Keratinocyte (primary cell): Measurements from ENCODE around the gene TRAF5. TPM values are rescaled to one million over a fixed set of nuclear protein-coding genes. Genes with fewer than 3 reads are reported as not detected.

Experiments used
- DNase-seq: peaks from one replicate; pipeline ENCODE4 v3.0.0-alpha.2; 2011; ENCODE audit warnings: low read depth, missing footprints, low spot score
- FAIRE-seq: peaks from 2 replicates; lab custom pipeline; 2011; peaks lifted over from hg19 to GRCh38; lab: Jason Lieb, UNC
- H2AFZ ChIP-seq: 2 replicates; pipeline ENCODE4 v1.6.0; 2012; ENCODE audit warnings: low read length, control low read depth, inconsistent platforms; ENCODE audit not compliant: control insufficient read depth
- H3K27ac ChIP-seq: 2 replicates; pipeline ENCODE4 v1.5.1; 2011; ENCODE audit warnings: low read length; ENCODE audit not compliant: control insufficient read depth, insufficient read depth
- H3K27me3 ChIP-seq: 3 replicates; pipeline ENCODE4 v1.6.0; 2011; ENCODE audit warnings: low read length; ENCODE audit not compliant: control insufficient read depth, insufficient read depth; ENCODE audit errors: extremely low read depth
- H3K36me3 ChIP-seq, 2 experiments: 2 replicates in 1 of 2; 3 replicates in 1 of 2; pipeline ENCODE4 v1.5.1; 2011; ENCODE audit warnings: low read length in 2 of 2, mild to moderate bottlenecking in 1 of 2; ENCODE audit not compliant: control insufficient read depth in 2 of 2, insufficient read depth in 2 of 2; ENCODE audit errors: extremely low read depth in 1 of 2
- H3K4me1 ChIP-seq: 3 replicates; pipeline ENCODE4 v1.5.1; 2011; ENCODE audit warnings: low read length; ENCODE audit not compliant: control insufficient read depth, insufficient read depth; ENCODE audit errors: extremely low read depth
- H3K4me2 ChIP-seq: 3 replicates; pipeline ENCODE4 v1.6.0; 2011; ENCODE audit warnings: low read depth, low read length; ENCODE audit not compliant: control insufficient read depth, insufficient read depth; ENCODE audit errors: extremely low read depth
- H3K4me3 ChIP-seq, 3 experiments: fragments of 200-600 bp in 1 of 3; sonication (generic) in 1 of 3; 2 replicates in 2 of 3; 3 replicates in 1 of 3; pipeline ENCODE4 v1.5.1; 2011 to 2016; ENCODE audit warnings: low read length in 3 of 3, mild to moderate bottlenecking in 3 of 3, control low read depth in 2 of 3, inconsistent platforms in 1 of 3, low read depth in 1 of 3, mixed read lengths in 1 of 3, mixed run types in 1 of 3, moderate library complexity in 1 of 3; ENCODE audit not compliant: control insufficient read depth in 2 of 3, insufficient read depth in 2 of 3; ENCODE audit errors: extremely low read depth in 1 of 3
- H3K79me2 ChIP-seq: 2 replicates; pipeline ENCODE4 v1.6.0; 2012; ENCODE audit warnings: low read length; ENCODE audit not compliant: control insufficient read depth, insufficient read depth
- H3K9ac ChIP-seq: 3 replicates; pipeline ENCODE4 v1.6.0; 2011; ENCODE audit warnings: low read length; ENCODE audit not compliant: control insufficient read depth, insufficient read depth; ENCODE audit errors: extremely low read depth
- H3K9me1 ChIP-seq: 3 replicates; pipeline ENCODE4 v1.6.0; 2011; ENCODE audit warnings: low read length; ENCODE audit not compliant: control insufficient read depth, insufficient read depth; ENCODE audit errors: extremely low read depth
- H3K9me3 ChIP-seq: 2 replicates; pipeline ENCODE4 v1.5.1; 2012; ENCODE audit warnings: low read depth, low read length; ENCODE audit not compliant: control insufficient read depth
- H4K20me1 ChIP-seq: 3 replicates; pipeline ENCODE4 v1.6.0; 2011; ENCODE audit warnings: low read length; ENCODE audit not compliant: control insufficient read depth, insufficient read depth; ENCODE audit errors: extremely low read depth
- EZH2 ChIP-seq: IDR thresholded peaks from one replicate; pipeline ENCODE4 v1.6.1; 2012; ENCODE audit warnings: inconsistent platforms, mild to moderate bottlenecking, low read length, moderate library complexity
- dilution Hi-C: fragments of 300-500 bp; cut with MboI; formaldehyde crosslinking; loops from one replicate; pipeline ENCODE4 v1.7.0; 2020; ENCODE audit warnings: low sequenced_read_pairs; ENCODE audit not compliant: extremely low pct_ligation_motif_present
- polyA plus RNA-seq, 5 experiments: library from polyadenylated mRNA; depleted of rRNA in 3 of 5; stranded (reverse) in 3 of 5; stranded (forward) in 1 of 5; unstranded in 1 of 5; fragments of >200 nt; gene quantifications; 1 replicate in 1 of 5; 2 replicates in 3 of 5; 3 replicates in 1 of 5; pipeline versions ENCODE4 v1.2.1 to v1.2.3, GENCODE V29; 2011 to 2012; ENCODE audit warnings: missing spikeins in 2 of 5, low read depth in 1 of 5, low replicate concordance in 1 of 5
- TF ChIP-seq, protein P1 (sequence below), 3 experiments: IDR thresholded peaks in 1 of 3; conservative IDR thresholded peaks in 1 of 3; optimal IDR thresholded peaks in 1 of 3; 2 replicates in 2 of 3; 3 replicates in 1 of 3; pipeline versions ENCODE3 to v1.5.1; 2011; ENCODE audit warnings: low read length in 3 of 3, mild to moderate bottlenecking in 3 of 3, moderate library complexity in 2 of 3, control low read depth in 1 of 3, inconsistent platforms in 1 of 3; ENCODE audit not compliant: insufficient read depth in 2 of 3; ENCODE audit errors: extremely low read depth in 1 of 3

TRAF5 gene
- polyA plus RNA-seq, 1 donor (not counting 4 experiments of a cell fraction or from before 2014, with no cell fraction given) = 2.1 TPM

DNA sequence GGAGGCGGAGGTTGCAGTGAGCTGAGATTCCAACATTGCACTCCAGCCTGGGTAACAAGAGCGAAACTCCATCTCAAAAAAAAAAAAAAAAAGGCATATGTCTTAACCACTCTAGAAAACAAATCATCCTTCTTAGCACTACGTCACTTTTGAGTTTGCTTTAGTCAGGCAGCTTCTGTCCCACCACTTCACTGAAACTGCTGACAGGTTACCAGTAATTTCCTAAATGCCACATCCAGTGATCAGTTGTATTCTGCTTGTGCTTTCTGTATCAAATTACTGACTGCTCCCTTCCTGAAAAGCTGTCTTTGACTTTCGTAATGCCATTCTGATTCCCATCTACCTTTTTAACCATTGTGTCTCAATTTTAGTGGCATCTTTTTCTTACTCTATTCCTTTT lies 45.7 kb upstream of the TRAF5 start:
- Histone ChIP-seq H3K4me1 (no peaks in the 10 kb centered on the region), H3K9me3 (no peaks in the 10 kb centered on the region), H3K9ac (no peak overlapping the region), H3K27ac (no peak overlapping the region), H3K4me3 (no peak overlapping the region), H3K9me1 (no peaks in the 10 kb centered on the region), H2AFZ (no peak overlapping the region), H3K36me3 (peaks cover 13 to 15% of the 10 kb centered on the region in 2 experiments), H3K27me3 (no peaks in the 10 kb centered on the region), H3K79me2 (no peaks in the 10 kb centered on the region), H4K20me1 (no peaks in the 10 kb centered on the region), H3K4me2 (no peak overlapping the region)
- dilution Hi-C loops = no loop called here
- DNase-seq (no peak), FAIRE-seq (no peak)
- TF ChIP-seq EZH2 = no peak
- TF ChIP-seq, protein P1, sequence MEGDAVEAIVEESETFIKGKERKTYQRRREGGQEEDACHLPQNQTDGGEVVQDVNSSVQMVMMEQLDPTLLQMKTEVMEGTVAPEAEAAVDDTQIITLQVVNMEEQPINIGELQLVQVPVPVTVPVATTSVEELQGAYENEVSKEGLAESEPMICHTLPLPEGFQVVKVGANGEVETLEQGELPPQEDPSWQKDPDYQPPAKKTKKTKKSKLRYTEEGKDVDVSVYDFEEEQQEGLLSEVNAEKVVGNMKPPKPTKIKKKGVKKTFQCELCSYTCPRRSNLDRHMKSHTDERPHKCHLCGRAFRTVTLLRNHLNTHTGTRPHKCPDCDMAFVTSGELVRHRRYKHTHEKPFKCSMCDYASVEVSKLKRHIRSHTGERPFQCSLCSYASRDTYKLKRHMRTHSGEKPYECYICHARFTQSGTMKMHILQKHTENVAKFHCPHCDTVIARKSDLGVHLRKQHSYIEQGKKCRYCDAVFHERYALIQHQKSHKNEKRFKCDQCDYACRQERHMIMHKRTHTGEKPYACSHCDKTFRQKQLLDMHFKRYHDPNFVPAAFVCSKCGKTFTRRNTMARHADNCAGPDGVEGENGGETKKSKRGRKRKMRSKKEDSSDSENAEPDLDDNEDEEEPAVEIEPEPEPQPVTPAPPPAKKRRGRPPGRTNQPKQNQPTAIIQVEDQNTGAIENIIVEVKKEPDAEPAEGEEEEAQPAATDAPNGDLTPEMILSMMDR (optimal IDR thresholded peaks at IDR 0.05 in 1 of 3, IDR thresholded peaks at IDR 0.05 in 1 of 3, conservative IDR thresholded peaks at IDR 0.05 in 1 of 3; ENCODE audit: extremely low read depth in 1 of 3, insufficient read depth in 2 of 3, low read length in 3 of 3) = no peak

DNA sequence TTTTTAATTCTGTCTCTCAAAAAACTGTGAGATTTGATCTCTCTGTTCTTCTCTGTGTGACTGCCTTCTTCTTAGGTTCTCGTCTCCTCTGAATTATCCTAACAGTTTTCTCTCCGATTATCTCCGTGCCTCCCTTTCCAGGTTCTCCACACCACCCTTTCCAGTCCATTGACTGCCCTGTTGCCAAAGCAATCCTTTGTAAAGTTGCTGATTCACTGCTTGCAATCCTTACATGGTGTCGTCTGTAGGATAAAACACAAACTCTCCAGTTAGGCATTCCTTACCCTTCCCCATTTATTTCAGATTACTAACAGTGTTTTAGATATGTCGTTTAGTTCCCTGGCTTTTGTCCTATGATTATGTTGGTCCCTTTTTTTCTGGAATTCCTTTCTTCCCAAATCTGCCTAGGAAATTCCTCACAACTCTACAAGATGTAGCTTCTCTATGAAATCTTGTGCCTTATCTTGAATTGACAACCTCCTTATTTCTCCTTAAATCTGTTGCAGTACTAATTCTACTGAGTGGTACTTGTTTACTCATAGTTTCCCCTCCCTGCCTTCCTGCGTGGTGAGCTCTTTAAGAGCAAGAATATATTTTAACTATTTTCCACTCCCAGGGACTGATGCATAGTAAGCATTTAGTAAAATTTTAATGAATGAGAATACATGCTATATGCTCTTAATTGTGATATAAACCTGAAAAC lies 45.2 kb upstream of the TRAF5 start:
- no peak for FAIRE-seq
- H3K36me3 ChIP-seq = peaks cover 12 to 15% of the 10 kb centered on the region in 2 experiments

More for the DNA sequence above, 45.2 kb upstream of the TRAF5 start:
- no peak overlapping the region for H3K4me3 ChIP-seq
- no peak for DNase-seq
- H3K27ac ChIP-seq = no peak overlapping the region
- H4K20me1 ChIP-seq = no peaks in the 10 kb centered on the region
- no peaks in the 10 kb centered on the region for H3K9me3 ChIP-seq
- H3K4me2 ChIP-seq = no peak overlapping the region
- no peaks in the 10 kb centered on the region for H3K4me1 ChIP-seq
- dilution Hi-C loops = no loop called here
- H3K27me3 ChIP-seq = no peaks in the 10 kb centered on the region
- H2AFZ ChIP-seq = no peak overlapping the region
- H3K79me2 ChIP-seq = no peaks in the 10 kb centered on the region
- H3K9ac ChIP-seq = no peak overlapping the region
- no peaks in the 10 kb centered on the region for H3K9me1 ChIP-seq
- no peak for TF ChIP-seq EZH2
- TF ChIP-seq, protein P1 (optimal IDR thresholded peaks at IDR 0.05 in 1 of 3, IDR thresholded peaks at IDR 0.05 in 1 of 3, conservative IDR thresholded peaks at IDR 0.05 in 1 of 3; ENCODE audit: extremely low read depth in 1 of 3, insufficient read depth in 2 of 3, low read length in 3 of 3) = no peak
